ENCODE results near the gene FPR3. TPM values are rescaled to one million over a fixed set of nuclear protein-coding genes. Genes with fewer than 3 reads are reported as not detected.

Gene FPR3
- total RNA-seq, 1 donor from 2014 or later: not detected

DNA sequence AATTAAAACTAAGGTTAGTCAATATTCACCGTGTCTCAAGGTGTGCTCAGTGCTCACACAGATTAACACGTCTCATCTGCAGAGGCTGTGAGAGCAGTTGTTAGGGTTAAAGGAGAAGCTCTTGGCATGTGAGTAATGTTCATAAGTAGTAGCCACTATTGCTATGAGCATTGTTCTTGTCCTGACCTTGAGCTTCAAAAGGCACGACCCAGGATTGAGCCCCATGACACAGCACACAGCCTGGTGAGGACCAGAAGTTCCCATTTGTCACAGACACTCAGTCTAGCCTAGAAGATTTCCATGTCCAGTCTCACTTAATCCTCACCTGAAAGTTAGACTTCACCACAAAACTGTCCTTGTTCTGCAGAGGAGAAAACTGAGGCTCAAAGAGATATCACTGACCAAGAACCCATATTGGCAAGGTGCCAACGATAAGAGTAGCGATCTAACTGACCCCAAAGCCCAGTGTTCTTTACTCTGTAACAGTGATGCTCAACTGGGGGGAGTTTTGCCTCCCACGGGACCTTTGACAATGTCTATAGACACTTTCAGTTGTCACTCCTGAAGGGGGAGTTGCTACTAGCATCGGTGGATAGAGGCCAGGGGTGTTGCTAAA lies 26.0 kb downstream of the FPR3 start:
- Mint-ChIP-seq H3K4me3 (ENCODE audit: unreplicated experiment) (no peak overlapping the region), H3K4me1 (ENCODE audit: unreplicated experiment) (no peaks in the 10 kb centered on the region), H3K9me3 (ENCODE audit: unreplicated experiment) (peaks cover 60% of the 10 kb centered on the region), H3K36me3 (ENCODE audit: unreplicated experiment) (no peaks in the 10 kb centered on the region), H3K27ac (ENCODE audit: unreplicated experiment) (no peak overlapping the region), H3K27me3 (ENCODE audit: unreplicated experiment) (no peaks in the 10 kb centered on the region)
- no peak for DNase-seq (ENCODE audit: extremely low spot score, unreplicated experiment)
- TF ChIP-seq, protein P1, sequence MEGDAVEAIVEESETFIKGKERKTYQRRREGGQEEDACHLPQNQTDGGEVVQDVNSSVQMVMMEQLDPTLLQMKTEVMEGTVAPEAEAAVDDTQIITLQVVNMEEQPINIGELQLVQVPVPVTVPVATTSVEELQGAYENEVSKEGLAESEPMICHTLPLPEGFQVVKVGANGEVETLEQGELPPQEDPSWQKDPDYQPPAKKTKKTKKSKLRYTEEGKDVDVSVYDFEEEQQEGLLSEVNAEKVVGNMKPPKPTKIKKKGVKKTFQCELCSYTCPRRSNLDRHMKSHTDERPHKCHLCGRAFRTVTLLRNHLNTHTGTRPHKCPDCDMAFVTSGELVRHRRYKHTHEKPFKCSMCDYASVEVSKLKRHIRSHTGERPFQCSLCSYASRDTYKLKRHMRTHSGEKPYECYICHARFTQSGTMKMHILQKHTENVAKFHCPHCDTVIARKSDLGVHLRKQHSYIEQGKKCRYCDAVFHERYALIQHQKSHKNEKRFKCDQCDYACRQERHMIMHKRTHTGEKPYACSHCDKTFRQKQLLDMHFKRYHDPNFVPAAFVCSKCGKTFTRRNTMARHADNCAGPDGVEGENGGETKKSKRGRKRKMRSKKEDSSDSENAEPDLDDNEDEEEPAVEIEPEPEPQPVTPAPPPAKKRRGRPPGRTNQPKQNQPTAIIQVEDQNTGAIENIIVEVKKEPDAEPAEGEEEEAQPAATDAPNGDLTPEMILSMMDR (IDR thresholded peaks at IDR 0.05): no peak

DNA sequence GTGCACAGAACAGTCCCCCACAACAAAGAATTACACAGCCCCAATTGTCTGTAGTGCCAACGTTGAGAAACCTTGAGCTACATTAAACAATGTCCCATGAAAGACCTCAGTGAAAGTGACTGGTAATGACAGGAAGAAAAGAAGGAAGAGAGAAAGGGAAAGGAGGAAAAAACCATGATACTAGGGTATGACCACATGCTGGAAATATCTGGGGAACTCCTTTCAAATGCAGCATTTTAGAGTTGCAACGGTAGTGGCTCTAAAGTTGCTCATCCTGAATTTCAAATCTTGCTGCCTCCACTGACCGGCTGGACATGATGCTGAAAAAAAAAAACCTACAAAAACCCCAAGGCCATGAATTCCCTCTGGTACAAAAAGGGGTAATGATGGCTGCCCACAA lies 26.5 kb downstream of the FPR3 start:
- no peak for DNase-seq (ENCODE audit: extremely low spot score, unreplicated experiment)
- no peaks in the 10 kb centered on the region for H3K36me3 Mint-ChIP-seq (ENCODE audit: unreplicated experiment)
- TF ChIP-seq, protein P1 (IDR thresholded peaks at IDR 0.05): no peak
- H3K4me1 Mint-ChIP-seq (ENCODE audit: unreplicated experiment): no peaks in the 10 kb centered on the region
- H3K27ac Mint-ChIP-seq (ENCODE audit: unreplicated experiment): no peak overlapping the region
- H3K27me3 Mint-ChIP-seq (ENCODE audit: unreplicated experiment): no peaks in the 10 kb centered on the region
- H3K9me3 Mint-ChIP-seq (ENCODE audit: unreplicated experiment): peaks cover 60% of the 10 kb centered on the region
- H3K4me3 Mint-ChIP-seq (ENCODE audit: unreplicated experiment): no peak overlapping the region

- Mint-ChIP-seq H3K9me3 (ENCODE audit: unreplicated experiment) (peaks cover 61% of the 10 kb centered on the region), H3K4me3 (ENCODE audit: unreplicated experiment) (no peak overlapping the region), H3K4me1 (ENCODE audit: unreplicated experiment) (no peaks in the 10 kb centered on the region), H3K27me3 (ENCODE audit: unreplicated experiment) (no peaks in the 10 kb centered on the region), H3K27ac (ENCODE audit: unreplicated experiment) (no peak overlapping the region), H3K36me3 (ENCODE audit: unreplicated experiment) (no peaks in the 10 kb centered on the region)
- TF ChIP-seq, protein P1 (IDR thresholded peaks at IDR 0.05): no peak
- no peak for DNase-seq (ENCODE audit: extremely low spot score, unreplicated experiment)
These were observed 27.0 kb downstream of the FPR3 start for GRCh38 chr19:51821921-51822320.

DNA sequence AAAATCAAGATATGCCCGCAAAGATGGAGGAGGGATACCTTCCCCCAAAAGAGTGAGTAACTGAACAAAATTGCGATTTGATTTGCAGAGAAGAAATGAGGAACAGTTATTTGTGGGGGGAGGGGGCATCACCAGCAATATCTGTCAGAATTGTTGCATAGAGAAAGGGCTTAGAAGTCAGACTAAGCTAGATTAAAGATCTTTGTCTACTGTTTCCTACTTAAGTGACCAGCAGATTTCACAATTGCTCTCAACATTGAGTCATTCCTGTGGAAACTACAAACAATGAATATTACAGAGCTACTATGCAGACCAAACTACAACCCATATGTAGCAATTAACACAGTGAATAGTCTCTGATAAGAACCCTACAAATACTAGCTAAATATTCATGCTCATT lies 27.4 kb downstream of the FPR3 start:
- H3K27ac Mint-ChIP-seq (ENCODE audit: unreplicated experiment): no peak overlapping the region
- no peak for DNase-seq (ENCODE audit: extremely low spot score, unreplicated experiment)
- H3K4me3 Mint-ChIP-seq (ENCODE audit: unreplicated experiment): no peak overlapping the region
- peaks cover 61% of the 10 kb centered on the region for H3K9me3 Mint-ChIP-seq (ENCODE audit: unreplicated experiment)
- H3K4me1 Mint-ChIP-seq (ENCODE audit: unreplicated experiment): no peaks in the 10 kb centered on the region
- no peaks in the 10 kb centered on the region for H3K36me3 Mint-ChIP-seq (ENCODE audit: unreplicated experiment)
- H3K27me3 Mint-ChIP-seq (ENCODE audit: unreplicated experiment): no peaks in the 10 kb centered on the region
- TF ChIP-seq, protein P1 (IDR thresholded peaks at IDR 0.05): no peak

DNA sequence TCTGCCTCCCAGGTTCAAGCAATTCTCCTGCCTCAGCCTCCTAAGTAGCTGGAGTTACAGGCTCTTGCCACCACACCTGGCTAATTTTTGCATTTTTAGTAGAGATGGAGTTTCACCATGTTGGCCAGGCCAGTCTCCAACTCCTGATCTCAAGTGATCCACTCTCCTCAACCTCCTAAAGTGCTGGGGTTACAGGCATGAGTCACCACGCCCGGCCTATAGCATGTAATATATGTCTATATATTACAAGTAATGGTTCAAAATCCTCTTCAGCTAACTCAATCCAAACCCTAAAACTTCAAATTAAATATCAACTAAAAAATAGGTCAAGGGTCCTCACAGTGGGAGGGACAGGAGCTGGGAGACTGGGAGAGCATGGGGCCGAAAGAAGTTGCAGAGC lies 28.0 kb downstream of the FPR3 start:
- H3K9me3 Mint-ChIP-seq (ENCODE audit: unreplicated experiment): peaks cover 64% of the 10 kb centered on the region
- no peak overlapping the region for H3K27ac Mint-ChIP-seq (ENCODE audit: unreplicated experiment)
- DNase-seq (ENCODE audit: extremely low spot score, unreplicated experiment): no peak
- no peaks in the 10 kb centered on the region for H3K36me3 Mint-ChIP-seq (ENCODE audit: unreplicated experiment)
- TF ChIP-seq, protein P1 (IDR thresholded peaks at IDR 0.05): no peak
- H3K4me1 Mint-ChIP-seq (ENCODE audit: unreplicated experiment): no peaks in the 10 kb centered on the region
- no peaks in the 10 kb centered on the region for H3K27me3 Mint-ChIP-seq (ENCODE audit: unreplicated experiment)
- H3K4me3 Mint-ChIP-seq (ENCODE audit: unreplicated experiment): no peak overlapping the region
